Gastrocnemius medialis (tissue), 4 donors: Measurements from ENCODE around the gene MAP2K6. TPM values are rescaled to one million over a fixed set of nuclear protein-coding genes. Genes with fewer than 3 reads are reported as not detected.

ENCODE experiments used
- ATAC-seq, 2 donors: fragments of 150-250 bp; one replicate each; pipeline ENCODE4 v1.9.1; 2016
- DNase-seq, 2 donors: peaks; one replicate each; pipeline ENCODE4 v3.0.0-alpha.2; 2019
- H3K27ac ChIP-seq, 4 donors: fragments of 200-600 bp; sonication (generic); 1 replicate in 1 of 4; 2 replicates in 3 of 4; pipeline ENCODE4 v1.5.1; 2016 to 2018; ENCODE audit warnings: mild to moderate bottlenecking in 2 of 4, moderate library complexity in 1 of 4
- H3K27me3 ChIP-seq, 3 donors: fragments of 200-600 bp; sonication (generic) in 2 of 3; 1 replicate in 1 of 3; 2 replicates in 2 of 3; pipeline versions ENCODE4 v1.5.1 to v1.6.0; 2016 to 2019; ENCODE audit warnings: mild to moderate bottlenecking in 1 of 3, moderate library complexity in 1 of 3
- H3K36me3 ChIP-seq, 2 donors: fragments of 200-600 bp; sonication (generic) in 1 of 2; one replicate each; pipeline ENCODE4 v1.5.1; 2017 to 2018
- H3K4me1 ChIP-seq, 2 donors: fragments of 200-600 bp; sonication (generic) in 1 of 2; one replicate each; pipeline ENCODE4 v1.5.1; 2016 to 2017; ENCODE audit warnings: mild to moderate bottlenecking in 2 of 2
- H3K4me3 ChIP-seq, 4 donors: fragments of 200-600 bp; sonication (generic) in 3 of 4; 1 replicate in 1 of 4; 2 replicates in 3 of 4; pipeline ENCODE4 v1.5.1; 2016 to 2019; ENCODE audit warnings: mild to moderate bottlenecking in 2 of 4
- H3K9me3 ChIP-seq, 3 donors: fragments of 200-600 bp; sonication (generic) in 2 of 3; 1 replicate in 1 of 3; 2 replicates in 2 of 3; pipeline ENCODE4 v1.5.1; 2016 to 2019
- CTCF ChIP-seq, 5 experiments: fragments of 450-650 bp in 3 of 5; fragments of 200-600 bp in 2 of 5; sonication (generic) in 2 of 5; IDR thresholded peaks in 4 of 5; conservative IDR thresholded peaks in 1 of 5; 1 replicate in 4 of 5; 2 replicates in 1 of 5; pipeline ENCODE4 v1.5.1; 2016 to 2019; ENCODE audit warnings: antibody characterized with exemption in 5 of 5, mild to moderate bottlenecking in 3 of 5, moderate library complexity in 3 of 5
- POLR2A ChIP-seq, 2 donors: fragments of 450-650 bp; IDR thresholded peaks; one replicate each; pipeline ENCODE4 v1.6.1; 2017; ENCODE audit warnings: antibody characterized with exemption in 2 of 2, mild to moderate bottlenecking in 2 of 2, moderate library complexity in 2 of 2
- in situ Hi-C, 4 donors: fragments of 200-750 bp; cut with MboI; loops; one replicate each; pipeline versions ENCODE4 v1.15.0 to v1.8.0; 2017; ENCODE audit warnings: low sequenced_read_pairs in 4 of 4
- intact Hi-C: fragments of 100-400 bp; cut with DNase I; formaldehyde crosslinking; loops from one replicate; pipeline ENCODE4 v1.15.1; 2023; ENCODE audit warnings: low total_unique reads
- total RNA-seq, 4 donors: library from RNA; depleted of rRNA; stranded (reverse); fragments of >200 nt; gene quantifications; one replicate each; pipeline versions ENCODE4 v1.1.0 to v1.2.3, GENCODE V29; 2016

Gene MAP2K6
- total RNA-seq, 4 donors from 2014 or later = 35.1 to 351 (median 223) TPM

- Histone ChIP-seq H3K4me1 (peaks cover 20 to 26% of the 10 kb centered on the region in 2 donors), H3K27ac (no peak overlapping the region), H3K4me3 (no peak overlapping the region), H3K9me3 (no peaks in the 10 kb centered on the region), H3K27me3 (no peaks in the 10 kb centered on the region), H3K36me3 (no peaks in the 10 kb centered on the region)
- ATAC-seq = no peak
- no peak for DNase-seq
- TF ChIP-seq POLR2A (IDR thresholded peaks at IDR 0.05) (no peak), CTCF (IDR thresholded peaks at IDR 0.05 in 4 of 5, conservative IDR thresholded peaks at IDR 0.05 in 1 of 5) (no peak)
- intact Hi-C loops (no loop called here), in situ Hi-C loops (no loop called here)
These were observed 2.7 kb upstream of the MAP2K6 start for GRCh38 chr17:69411766-69412165.

GRCh38 chr17:69412251-69412671 is 2.2 kb upstream of the MAP2K6 start:
- Histone ChIP-seq H3K36me3 (no peaks in the 10 kb centered on the region), H3K9me3 (no peaks in the 10 kb centered on the region), H3K4me1 (peaks cover 25 to 31% of the 10 kb centered on the region in 2 donors), H3K27ac (no peak overlapping the region), H3K4me3 (no peak overlapping the region), H3K27me3 (no peaks in the 10 kb centered on the region)
- TF ChIP-seq POLR2A (IDR thresholded peaks at IDR 0.05) = no peak
- TF ChIP-seq CTCF (IDR thresholded peaks at IDR 0.05 in 4 of 5, conservative IDR thresholded peaks at IDR 0.05 in 1 of 5) = no peak
- intact Hi-C loops (no loop called here), in situ Hi-C loops (no loop called here)
- no peak for ATAC-seq
- DNase-seq = no peak

- peak overlapping the region; percentile 60 to 94 (median 66) for H3K4me3 ChIP-seq
- intact Hi-C loops = loop anchor here (5.0 kb wide), 3 partner anchors 58 to 107 kb away; no protein-coding TSS in a partner anchor
- peak overlapping the region; percentile 82 to 88 (median 84) for H3K27ac ChIP-seq
These were observed 934 bp downstream of the MAP2K6 start for GRCh38 chr17:69415431-69415830.

GRCh38 chr17:69417545-69418483 is 3.3 kb downstream of the MAP2K6 start:
- intact Hi-C loops = loop anchor here (5.0 kb wide), 3 partner anchors 61 to 104 kb away; no protein-coding TSS in a partner anchor

More at GRCh38 chr17:69415431-69415830, 934 bp downstream of the MAP2K6 start:
- no peak for TF ChIP-seq POLR2A (IDR thresholded peaks at IDR 0.05)
- no peak for TF ChIP-seq CTCF (IDR thresholded peaks at IDR 0.05 in 4 of 5, conservative IDR thresholded peaks at IDR 0.05 in 1 of 5)
- no peak for DNase-seq
- H3K27me3 ChIP-seq = no peaks in the 10 kb centered on the region
- H3K36me3 ChIP-seq = no peaks in the 10 kb centered on the region
- ATAC-seq = no peak
- H3K9me3 ChIP-seq = no peaks in the 10 kb centered on the region
- in situ Hi-C loops = no loop called here
- peaks cover 37 to 44% of the 10 kb centered on the region in 2 donors for H3K4me1 ChIP-seq

More at GRCh38 chr17:69417545-69418483, 3.3 kb downstream of the MAP2K6 start:
- in situ Hi-C loops = no loop called here
- peaks cover 41 to 44% of the 10 kb centered on the region in 2 donors for H3K4me1 ChIP-seq
- DNase-seq = no peak
- no peaks in the 10 kb centered on the region for H3K9me3 ChIP-seq
- peak overlapping the region; percentile 33 to 94 (median 62) for H3K4me3 ChIP-seq
- H3K36me3 ChIP-seq = no peaks in the 10 kb centered on the region
- TF ChIP-seq CTCF (IDR thresholded peaks at IDR 0.05 in 4 of 5, conservative IDR thresholded peaks at IDR 0.05 in 1 of 5) = no peak
- TF ChIP-seq POLR2A (IDR thresholded peaks at IDR 0.05) = no peak
- H3K27ac ChIP-seq = peak overlapping the region; percentile 82 to 88 (median 84)
- no peaks in the 10 kb centered on the region for H3K27me3 ChIP-seq
- peak; percentile 50 to 53 for ATAC-seq
